Measurements from ENCODE around the gene CNGB1.

Gene CNGB1

GRCh38 chr16:57949595-57950238 is 21.2 kb downstream of the CNGB1 start:
- no peaks in the 10 kb centered on the region for H3K4me1 ChIP-seq (ENCODE audit: control extremely low read depth in 1 of 4, control insufficient read depth in 4 of 4, insufficient read depth in 4 of 4, low read length in 3 of 4)
- ChIA-PET CTCF (no interaction called here), POLR2A (interaction anchor here (0.7 kb wide), 1 partner anchor 195 kb away, joined by 4 read pairs; no protein-coding TSS in a partner anchor)
- H3K36me3 ChIP-seq (ENCODE audit: control insufficient read depth in 4 of 4, insufficient read depth in 4 of 4, low read length in 3 of 4), result no peaks in the 10 kb centered on the region
- H3K27ac ChIP-seq (ENCODE audit: insufficient read depth in 1 of 2, low read depth in 1 of 2, low read length in 2 of 2, poor library complexity in 1 of 2, severe bottlenecking in 2 of 2), result no peak overlapping the region
- no peak overlapping the region for H3K4me3 ChIP-seq (ENCODE audit: control insufficient read depth in 1 of 7, extremely low read depth in 1 of 7, insufficient read depth in 4 of 7, low read depth in 2 of 7, low read length in 6 of 7)
- H3K27me3 ChIP-seq (replicated peaks in 2 of 5; ENCODE audit: control insufficient read depth in 4 of 5, insufficient read depth in 5 of 5, low read length in 4 of 5), result peaks cover 0 to 5% (median 0%) of the 10 kb centered on the region in 5 experiments
- H3K9me3 ChIP-seq (ENCODE audit: control extremely low read depth in 1 of 5, control insufficient read depth in 4 of 5, insufficient read depth in 2 of 5, low read depth in 1 of 5, low read length in 4 of 5), result no peaks in the 10 kb centered on the region
- DNase-seq, result no peak
- 89% methylated on average over 4 of the region's 5 CpGs for WGBS (ENCODE audit: insufficient coverage)

- Histone ChIP-seq H3K36me3 (ENCODE audit: control insufficient read depth in 4 of 4, insufficient read depth in 4 of 4, low read length in 3 of 4) (no peaks in the 10 kb centered on the region), H3K4me1 (ENCODE audit: control extremely low read depth in 1 of 4, control insufficient read depth in 4 of 4, insufficient read depth in 4 of 4, low read length in 3 of 4) (no peaks in the 10 kb centered on the region), H3K9me3 (ENCODE audit: control extremely low read depth in 1 of 5, control insufficient read depth in 4 of 5, insufficient read depth in 2 of 5, low read depth in 1 of 5, low read length in 4 of 5) (no peaks in the 10 kb centered on the region), H3K4me3 (ENCODE audit: control insufficient read depth in 1 of 7, extremely low read depth in 1 of 7, insufficient read depth in 4 of 7, low read depth in 2 of 7, low read length in 6 of 7) (no peak overlapping the region), H3K27ac (ENCODE audit: insufficient read depth in 1 of 2, low read depth in 1 of 2, low read length in 2 of 2, poor library complexity in 1 of 2, severe bottlenecking in 2 of 2) (no peak overlapping the region), H3K27me3 (replicated peaks in 2 of 5; ENCODE audit: control insufficient read depth in 4 of 5, insufficient read depth in 5 of 5, low read length in 4 of 5) (peaks cover 0 to 5% (median 0%) of the 10 kb centered on the region in 5 experiments)
- POLR2A ChIA-PET, result interaction anchor here (0.7 kb wide), 1 partner anchor 196 kb away, joined by 4 read pairs; no protein-coding TSS in a partner anchor
- CTCF ChIA-PET, result no interaction called here
- 33% methylated on average over 1 of the region's 2 CpGs for WGBS (ENCODE audit: insufficient coverage)
- DNase-seq, result no peak
Measured at GRCh38 chr16:57949013-57949412, 21.9 kb downstream of the CNGB1 start.

GRCh38 chr16:57948027-57948426 is 22.9 kb downstream of the CNGB1 start:
- 100% methylated on average over 1 of the region's 5 CpGs for WGBS (ENCODE audit: insufficient coverage)
- H3K36me3 ChIP-seq (ENCODE audit: control insufficient read depth in 4 of 4, insufficient read depth in 4 of 4, low read length in 3 of 4), result no peaks in the 10 kb centered on the region
- H3K27ac ChIP-seq (ENCODE audit: insufficient read depth in 1 of 2, low read depth in 1 of 2, low read length in 2 of 2, poor library complexity in 1 of 2, severe bottlenecking in 2 of 2), result no peak overlapping the region
- POLR2A ChIA-PET, result no interaction called here
- DNase-seq, result no peak
- H3K9me3 ChIP-seq (ENCODE audit: control extremely low read depth in 1 of 5, control insufficient read depth in 4 of 5, insufficient read depth in 2 of 5, low read depth in 1 of 5, low read length in 4 of 5), result no peaks in the 10 kb centered on the region
- no peaks in the 10 kb centered on the region for H3K4me1 ChIP-seq (ENCODE audit: control extremely low read depth in 1 of 4, control insufficient read depth in 4 of 4, insufficient read depth in 4 of 4, low read length in 3 of 4)
- H3K27me3 ChIP-seq (replicated peaks in 2 of 5; ENCODE audit: control insufficient read depth in 4 of 5, insufficient read depth in 5 of 5, low read length in 4 of 5), result peaks cover 0 to 8% (median 0%) of the 10 kb centered on the region in 5 experiments
- CTCF ChIA-PET, result interaction anchor here (1.0 kb wide), 1 partner anchor 27 kb away, joined by 5 read pairs; no protein-coding TSS in a partner anchor
- no peak overlapping the region for H3K4me3 ChIP-seq (ENCODE audit: control insufficient read depth in 1 of 7, extremely low read depth in 1 of 7, insufficient read depth in 4 of 7, low read depth in 2 of 7, low read length in 6 of 7)

GRCh38 chr16:57947261-57947660 is 23.7 kb downstream of the CNGB1 start:
- ChIA-PET POLR2A (no interaction called here), CTCF (interaction anchor here (1.0 kb wide), 1 partner anchor 26 kb away, joined by 5 read pairs; no protein-coding TSS in a partner anchor)
- no peak for DNase-seq
- Histone ChIP-seq H3K36me3 (ENCODE audit: control insufficient read depth in 4 of 4, insufficient read depth in 4 of 4, low read length in 3 of 4) (no peaks in the 10 kb centered on the region), H3K4me1 (ENCODE audit: control extremely low read depth in 1 of 4, control insufficient read depth in 4 of 4, insufficient read depth in 4 of 4, low read length in 3 of 4) (no peaks in the 10 kb centered on the region), H3K4me3 (ENCODE audit: control insufficient read depth in 1 of 7, extremely low read depth in 1 of 7, insufficient read depth in 4 of 7, low read depth in 2 of 7, low read length in 6 of 7) (no peak overlapping the region), H3K9me3 (ENCODE audit: control extremely low read depth in 1 of 5, control insufficient read depth in 4 of 5, insufficient read depth in 2 of 5, low read depth in 1 of 5, low read length in 4 of 5) (no peaks in the 10 kb centered on the region), H3K27me3 (replicated peaks in 2 of 5; ENCODE audit: control insufficient read depth in 4 of 5, insufficient read depth in 5 of 5, low read length in 4 of 5) (peaks cover 0 to 8% (median 0%) of the 10 kb centered on the region in 5 experiments), H3K27ac (ENCODE audit: insufficient read depth in 1 of 2, low read depth in 1 of 2, low read length in 2 of 2, poor library complexity in 1 of 2, severe bottlenecking in 2 of 2) (no peak overlapping the region)
- 91% methylated on average over 2 of the region's 2 CpGs for WGBS (ENCODE audit: insufficient coverage)

- ChIA-PET CTCF (interaction anchor here (1.2 kb wide), 1 partner anchor 15 kb away, joined by 3 read pairs; no protein-coding TSS in a partner anchor), POLR2A (no interaction called here)
- 97% methylated on average over 9 of the region's 13 CpGs for WGBS (ENCODE audit: insufficient coverage)
- Histone ChIP-seq H3K9me3 (ENCODE audit: control extremely low read depth in 1 of 5, control insufficient read depth in 4 of 5, insufficient read depth in 2 of 5, low read depth in 1 of 5, low read length in 4 of 5) (no peaks in the 10 kb centered on the region), H3K27ac (ENCODE audit: insufficient read depth in 1 of 2, low read depth in 1 of 2, low read length in 2 of 2, poor library complexity in 1 of 2, severe bottlenecking in 2 of 2) (no peak overlapping the region), H3K4me3 (ENCODE audit: control insufficient read depth in 1 of 7, extremely low read depth in 1 of 7, insufficient read depth in 4 of 7, low read depth in 2 of 7, low read length in 6 of 7) (no peak overlapping the region), H3K27me3 (replicated peaks in 2 of 5; ENCODE audit: control insufficient read depth in 4 of 5, insufficient read depth in 5 of 5, low read length in 4 of 5) (peaks cover 0 to 8% (median 0%) of the 10 kb centered on the region in 5 experiments), H3K4me1 (ENCODE audit: control extremely low read depth in 1 of 4, control insufficient read depth in 4 of 4, insufficient read depth in 4 of 4, low read length in 3 of 4) (no peaks in the 10 kb centered on the region), H3K36me3 (ENCODE audit: control insufficient read depth in 4 of 4, insufficient read depth in 4 of 4, low read length in 3 of 4) (no peaks in the 10 kb centered on the region)
- DNase-seq, result no peak
Measured at GRCh38 chr16:57946181-57946801, 24.6 kb downstream of the CNGB1 start.

GRCh38 chr16:57945740-57946138 is 25.2 kb downstream of the CNGB1 start:
- POLR2A ChIA-PET, result no interaction called here
- peaks cover 0 to 6% (median 0%) of the 10 kb centered on the region in 5 experiments for H3K27me3 ChIP-seq (replicated peaks in 2 of 5; ENCODE audit: control insufficient read depth in 4 of 5, insufficient read depth in 5 of 5, low read length in 4 of 5)
- WGBS (ENCODE audit: insufficient coverage), result 88% methylated on average over 4 of the region's 7 CpGs

More at GRCh38 chr16:57945740-57946138, 25.2 kb downstream of the CNGB1 start:
- Histone ChIP-seq H3K9me3 (ENCODE audit: control extremely low read depth in 1 of 5, control insufficient read depth in 4 of 5, insufficient read depth in 2 of 5, low read depth in 1 of 5, low read length in 4 of 5) (no peaks in the 10 kb centered on the region), H3K4me1 (ENCODE audit: control extremely low read depth in 1 of 4, control insufficient read depth in 4 of 4, insufficient read depth in 4 of 4, low read length in 3 of 4) (no peaks in the 10 kb centered on the region), H3K27ac (ENCODE audit: insufficient read depth in 1 of 2, low read depth in 1 of 2, low read length in 2 of 2, poor library complexity in 1 of 2, severe bottlenecking in 2 of 2) (no peak overlapping the region), H3K36me3 (ENCODE audit: control insufficient read depth in 4 of 4, insufficient read depth in 4 of 4, low read length in 3 of 4) (no peaks in the 10 kb centered on the region), H3K4me3 (ENCODE audit: control insufficient read depth in 1 of 7, extremely low read depth in 1 of 7, insufficient read depth in 4 of 7, low read depth in 2 of 7, low read length in 6 of 7) (no peak overlapping the region)
- CTCF ChIA-PET, result interaction anchor here (1.2 kb wide), 1 partner anchor 14 kb away, joined by 3 read pairs; no protein-coding TSS in a partner anchor
- no peak for DNase-seq
